ENCODE data around the gene JMJD1C. TPM values are rescaled to one million over a fixed set of nuclear protein-coding genes. Genes with fewer than 3 reads are reported as not detected.
"Not testable (repeated sequence)": the region's sequence is repeated elsewhere in the genome, so short reads cannot be mapped to it uniquely, and the experiment has no call there.

The JMJD1C gene
- total RNA-seq, 1 experiment from 2014 or later, result 139 TPM

GRCh38 chr10:63383141-63383540 is 82.6 kb downstream of the JMJD1C start:
- POLR2A ChIA-PET (ENCODE audit: unreplicated experiment), result interaction anchor here (0.6 kb wide), 2 partner anchors 11 to 148 kb away, joined by 4 to 9 read pairs; no protein-coding TSS in a partner anchor

GRCh38 chr10:63382066-63382465 is 83.7 kb downstream of the JMJD1C start:
- H3K4me2 ChIP-seq (ENCODE audit: low read length), result no peak overlapping the region
- no peak overlapping the region for H3K9ac ChIP-seq (ENCODE audit: low read length)
- H3F3A ChIP-seq (ENCODE audit: low read length, unreplicated experiment), result no peaks in the 10 kb centered on the region
- POLR2A ChIA-PET (ENCODE audit: unreplicated experiment), result interaction anchor here (0.6 kb wide), 1 partner anchor 11 kb away, joined by 5 read pairs; no protein-coding TSS in a partner anchor
- intact Hi-C loops (cut with micrococcal nuclease), result no loop called here
- peaks cover 1% of the 10 kb centered on the region for H3K4me1 ChIP-seq (ENCODE audit: insufficient read depth, low read length)
- DNase-seq (no peak), ATAC-seq (no peak)
- H3K36me3 ChIP-seq (ENCODE audit: low read depth, low read length), result 0 out of 2 replicates have a peak, but pooled peaks cover 3% of the 10 kb centered on the region
- no peaks in the 10 kb centered on the region for H3K9me2 ChIP-seq (replicated peaks; ENCODE audit: low read length)
- H3K4me3 ChIP-seq (ENCODE audit: low read length), result no peak overlapping the region
- H3K27me3 ChIP-seq (ENCODE audit: low read length), result no peaks in the 10 kb centered on the region
- H4K20me1 ChIP-seq (ENCODE audit: low read length), result no peaks in the 10 kb centered on the region
- no peaks in the 10 kb centered on the region for H3K9me3 ChIP-seq (ENCODE audit: low read length)
- peaks cover 62% of the 10 kb centered on the region for H3K79me2 ChIP-seq (ENCODE audit: low read length)
- H2AFZ ChIP-seq (ENCODE audit: low read length), result no peak overlapping the region
- CTCF ChIA-PET, result interaction anchor here (0.6 kb wide), 1 partner anchor 252 kb away, joined by 3 read pairs; no protein-coding TSS in a partner anchor
- BruUV-seq (replicated peaks), result no TSS peak
- TF ChIP-seq CTCF (conservative IDR thresholded peaks at IDR 0.05; ENCODE audit: low read depth, low read length), result no peak
- TF ChIP-seq EZH2phosphoT487 (IDR thresholded peaks at IDR 0.05; ENCODE audit: borderline replicate concordance, low read length), result no peak
- no peak for TF ChIP-seq EZH2 (IDR thresholded peaks at IDR 0.05; ENCODE audit: low read length, unreplicated experiment)
- no peak overlapping the region for H3K27ac ChIP-seq (ENCODE audit: low read length)

More at GRCh38 chr10:63383141-63383540, 82.6 kb downstream of the JMJD1C start:
- no TSS peak for BruUV-seq (replicated peaks)
- Histone ChIP-seq H4K20me1 (ENCODE audit: low read length) (peaks cover 3% of the 10 kb centered on the region; the same call in 1 of the 2 replicates), H3K9me2 (replicated peaks; ENCODE audit: low read length) (no peaks in the 10 kb centered on the region), H3K27me3 (ENCODE audit: low read length) (no peaks in the 10 kb centered on the region), H3K79me2 (ENCODE audit: low read length) (peaks cover 70% of the 10 kb centered on the region), H3K27ac (ENCODE audit: low read length) (no peak overlapping the region), H3K9ac (ENCODE audit: low read length) (no peak overlapping the region), H3K36me3 (ENCODE audit: low read depth, low read length) (0 out of 2 replicates have a peak, but pooled peaks cover 3% of the 10 kb centered on the region), H3K9me3 (ENCODE audit: low read length) (no peaks in the 10 kb centered on the region), H3K4me2 (ENCODE audit: low read length) (no peak overlapping the region), H3K4me1 (ENCODE audit: insufficient read depth, low read length) (peaks cover 2% of the 10 kb centered on the region; the same call in 1 of the 2 replicates), H3K4me3 (ENCODE audit: low read length) (no peak overlapping the region), H3F3A (ENCODE audit: low read length, unreplicated experiment) (no peaks in the 10 kb centered on the region), H2AFZ (ENCODE audit: low read length) (no peak overlapping the region)
- intact Hi-C loops (cut with micrococcal nuclease), result no loop called here
- CTCF ChIA-PET, result no interaction called here
- ATAC-seq (no peak), DNase-seq (no peak)
- TF ChIP-seq EZH2 (IDR thresholded peaks at IDR 0.05; ENCODE audit: low read length, unreplicated experiment), result no peak

GRCh38 chr10:63377305-63377661 is 88.5 kb downstream of the JMJD1C start:
- intact Hi-C loops (cut with micrococcal nuclease); H3K4me1 ChIP-seq (ENCODE audit: insufficient read depth, low read length); ATAC-seq; DNase-seq; H3K9me2 ChIP-seq (replicated peaks; ENCODE audit: low read length); CTCF ChIA-PET; H3K27me3 ChIP-seq (ENCODE audit: low read length); H4K20me1 ChIP-seq (ENCODE audit: low read length); H3K9ac ChIP-seq (ENCODE audit: low read length); H3K36me3 ChIP-seq (ENCODE audit: low read depth, low read length); H3K9me3 ChIP-seq (ENCODE audit: low read length); H3F3A ChIP-seq (ENCODE audit: low read length, unreplicated experiment); BruUV-seq (replicated peaks): not testable (repeated sequence)
- H3K4me2 ChIP-seq (ENCODE audit: low read length), result peak overlapping the region; percentile 15
- H3K4me3 ChIP-seq (ENCODE audit: low read length), result 0 out of 2 replicates have a peak overlapping the region, but pooled peaks have one; percentile 4
- 0 out of 2 replicates have a peak overlapping the region, but pooled peaks have one; percentile 2 for H2AFZ ChIP-seq (ENCODE audit: low read length)
- peak overlapping the region; percentile 2; the same call in 1 of the 2 replicates for H3K27ac ChIP-seq (ENCODE audit: low read length)
- peaks cover 54% of the 10 kb centered on the region for H3K79me2 ChIP-seq (ENCODE audit: low read length)
- POLR2A ChIA-PET (ENCODE audit: unreplicated experiment), result interaction anchor here (0.6 kb wide), 1 partner anchor 145 kb away, joined by 3 read pairs; no protein-coding TSS in a partner anchor

Measured in PC-3 (cell line).